NCI-H2196 treated with DMSO at 0.1 percent for 48 hours (cell line): ENCODE data around the gene LDAF1.
"Not testable (repeated sequence)": the region's sequence is repeated elsewhere in the genome, so short reads cannot be mapped to it uniquely, and the experiment has no call there.

Experiments
- DNase-seq: peaks from one replicate; lab custom pipeline; 2025; ENCODE audit not compliant: unreplicated experiment; lab: John Stamatoyannopoulos, UW

LDAF1 gene

DNA sequence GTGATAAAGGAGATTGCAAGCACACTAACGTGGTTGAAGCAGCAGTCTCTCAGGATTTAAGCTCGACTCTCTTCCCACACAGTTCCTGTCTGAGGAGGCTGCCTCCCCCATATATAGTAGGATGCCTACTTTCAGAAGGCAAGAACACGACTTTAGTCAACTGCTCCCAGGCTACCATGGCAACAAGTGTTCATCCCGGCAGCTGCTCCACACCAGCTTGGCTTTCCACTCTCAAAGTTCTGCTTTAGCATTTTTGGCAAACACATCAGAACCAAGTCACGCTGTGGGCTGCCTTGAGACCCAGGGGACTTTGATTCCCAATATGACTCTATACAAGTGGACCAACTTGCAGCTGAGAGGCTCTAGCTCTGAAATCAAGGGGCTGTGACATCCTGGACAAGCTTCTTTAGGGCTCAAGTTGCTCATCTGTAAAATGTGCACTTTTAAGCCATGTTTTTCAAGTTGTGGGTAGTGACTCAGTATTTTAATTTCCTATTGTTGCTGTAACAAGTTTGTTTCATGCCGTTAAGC lies 36.4 kb downstream of the LDAF1 start:
- DNase-seq: no peak

GRCh38 chr16:21195330-21195729 lies 36.9 kb downstream of the LDAF1 start:
- not testable (repeated sequence) for DNase-seq

GRCh38 chr16:21197112-21197511 lies 38.6 kb downstream of the LDAF1 start:
- no peak for DNase-seq

GRCh38 chr16:21197621-21198020 lies 39.1 kb downstream of the LDAF1 start:
- DNase-seq: no peak

GRCh38 chr16:21199607-21200218 lies 41.2 kb downstream of the LDAF1 start:
- DNase-seq: no peak

GRCh38 chr16:21203155-21203797 lies 44.8 kb downstream of the LDAF1 start:
- no peak for DNase-seq

- DNase-seq: no peak
Measured at GRCh38 chr16:21205303-21205702, 46.8 kb downstream of the LDAF1 start.

GRCh38 chr16:21206550-21206949 lies 48.1 kb downstream of the LDAF1 start:
- no peak for DNase-seq

GRCh38 chr16:21208446-21209230 lies 50.2 kb downstream of the LDAF1 start:
- DNase-seq: no peak

DNA sequence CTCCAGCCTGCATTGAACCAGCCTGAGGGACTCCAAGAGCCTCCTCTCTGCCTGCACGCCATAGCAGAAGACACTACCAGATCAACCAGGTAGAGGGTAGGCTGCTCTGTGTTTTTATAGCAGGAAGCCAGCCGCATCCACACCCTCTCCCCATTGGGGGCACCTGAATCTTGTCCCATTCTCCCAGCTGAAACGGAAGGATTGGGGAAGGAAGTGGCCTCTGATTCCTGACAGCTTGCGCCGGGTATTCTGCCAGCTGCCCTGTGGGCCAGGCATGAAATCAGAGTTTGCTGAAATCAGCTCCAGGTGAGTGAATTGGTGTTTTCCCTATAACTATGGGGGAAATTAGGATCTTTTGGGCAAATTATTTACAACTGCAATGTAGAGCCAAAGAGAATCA lies 53.0 kb downstream of the LDAF1 start, which contains the start of gene ZP2:
TSS of gene ZP2 (minus strand) at position 89 of the 400 bp plus-strand sequence. CDS start at position 62, 27 bp downstream.
- no peak for DNase-seq

GRCh38 chr16:21214086-21214485 lies 55.6 kb downstream of the LDAF1 start:
- no peak for DNase-seq

GRCh38 chr16:21217121-21217520 lies 58.6 kb downstream of the LDAF1 start:
- DNase-seq: no peak

- DNase-seq: no peak
Measured at GRCh38 chr16:21218153-21218552, 59.7 kb downstream of the LDAF1 start.

- no peak for DNase-seq
Measured at GRCh38 chr16:21219551-21219950, 61.1 kb downstream of the LDAF1 start.

- no peak for DNase-seq
Measured at GRCh38 chr16:21222495-21223337, 64.2 kb downstream of the LDAF1 start.

GRCh38 chr16:21223787-21224186 lies 65.3 kb downstream of the LDAF1 start:
- no peak for DNase-seq

DNA sequence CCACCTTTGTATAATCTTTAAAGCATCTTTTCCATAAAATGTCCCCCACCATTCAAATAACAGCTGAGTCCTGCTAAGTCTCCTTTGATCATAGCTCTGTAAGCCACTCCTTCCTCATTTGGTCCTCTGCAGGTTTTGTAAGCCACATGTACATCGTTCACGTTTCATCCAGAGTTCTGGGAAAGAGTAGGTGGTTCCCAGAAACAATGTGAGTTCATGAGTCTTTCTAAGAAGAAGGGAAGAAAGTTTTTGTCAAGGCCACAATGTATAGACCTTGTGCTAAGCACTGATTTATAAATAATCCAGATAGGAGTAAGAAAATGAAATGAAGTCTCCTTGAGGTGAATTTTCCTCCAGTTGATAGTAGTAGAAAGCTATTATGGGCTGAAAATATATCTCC lies 66.3 kb downstream of the LDAF1 start:
- no peak for DNase-seq

DNA sequence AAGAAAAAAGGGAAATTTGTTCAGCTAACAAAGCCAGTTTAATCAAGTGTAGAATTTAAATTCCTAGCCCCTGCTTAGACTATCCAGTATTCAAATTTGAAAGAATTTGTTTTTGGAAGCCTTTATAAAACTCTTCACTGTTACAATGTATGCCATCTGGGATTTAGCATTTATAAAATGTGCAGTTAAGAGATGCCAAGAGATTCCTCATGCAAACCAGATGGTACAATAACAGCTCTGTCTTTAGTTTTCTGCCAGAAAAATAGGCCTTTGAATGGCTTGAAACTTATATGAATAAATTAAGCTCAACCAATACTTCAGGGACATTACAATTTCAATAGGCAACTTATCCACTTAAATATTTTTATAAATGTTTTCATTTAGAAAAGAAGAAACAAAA lies 68.3 kb downstream of the LDAF1 start:
- no peak for DNase-seq

GRCh38 chr16:21227866-21228265 lies 69.4 kb downstream of the LDAF1 start:
- no peak for DNase-seq

DNA sequence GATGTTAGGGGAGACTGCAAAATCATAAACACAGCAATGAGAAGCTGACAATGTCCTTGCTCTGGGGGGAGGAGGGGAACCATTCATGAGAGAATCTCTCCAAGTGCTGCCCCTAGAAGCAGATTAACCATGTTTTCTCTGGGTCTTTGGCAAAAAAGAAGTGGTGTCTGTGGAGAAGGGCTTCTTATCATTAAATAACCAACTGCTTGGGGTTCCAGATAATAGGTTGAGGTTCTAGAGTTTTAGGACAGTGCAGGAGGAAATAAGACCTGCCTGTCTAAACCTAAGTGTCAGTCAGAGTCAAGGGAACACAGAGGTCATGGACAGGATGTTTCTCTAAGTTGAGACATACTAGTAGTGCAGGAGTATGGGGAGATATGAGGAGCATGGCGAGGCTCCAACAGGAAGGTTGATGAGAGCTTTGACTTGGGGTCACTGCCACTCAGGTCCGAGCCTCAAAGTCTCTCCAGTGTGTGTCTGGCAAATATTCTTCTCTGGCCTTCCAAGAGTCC lies 69.9 kb downstream of the LDAF1 start:
- DNase-seq: no peak
